WTC11 (cell line): ENCODE measurements around the gene DKC1.

ENCODE experiments used
- ATF2 ChIP-seq: sonication (generic); formaldehyde crosslinking; IDR thresholded peaks from 2 replicates; pipeline ENCODE4 v1.8.1; 2022; ENCODE audit warnings: low read depth, missing genetic modification reagents, borderline replicate concordance
- CTCF ChIP-seq: fragments of 200-600 bp; IDR thresholded peaks from 2 replicates; pipeline ENCODE4 v1.8.0; 2022; ENCODE audit warnings: antibody characterized with exemption
- E2F4 ChIP-seq: sonication (generic); formaldehyde crosslinking; IDR thresholded peaks from 2 replicates; pipeline ENCODE4 v1.8.1; 2022; ENCODE audit warnings: low read depth, mild to moderate bottlenecking, moderate library complexity, missing genetic modification reagents, borderline replicate concordance
- FOXK1 ChIP-seq: sonication (generic); formaldehyde crosslinking; IDR thresholded peaks from 2 replicates; pipeline ENCODE4 v1.8.0; 2022; ENCODE audit warnings: mild to moderate bottlenecking, moderate library complexity, missing genetic modification reagents
- HMGXB4 ChIP-seq: sonication (generic); formaldehyde crosslinking; IDR thresholded peaks from 2 replicates; pipeline ENCODE4 v1.8.1; 2023; ENCODE audit warnings: mild to moderate bottlenecking, moderate library complexity, missing genetic modification reagents
- KAT7 ChIP-seq: sonication (generic); formaldehyde crosslinking; IDR thresholded peaks from 2 replicates; pipeline ENCODE4 v1.8.1; 2023; ENCODE audit warnings: missing genetic modification reagents, mild to moderate bottlenecking, borderline replicate concordance
- MAX ChIP-seq: sonication (generic); formaldehyde crosslinking; IDR thresholded peaks from 2 replicates; pipeline ENCODE4 v1.8.0; 2022; ENCODE audit warnings: mild to moderate bottlenecking, missing genetic modification reagents
- NR3C1 ChIP-seq: sonication (generic); formaldehyde crosslinking; conservative IDR thresholded peaks from 2 replicates; pipeline ENCODE4 v1.8.1; 2023; ENCODE audit warnings: low read depth, mild to moderate bottlenecking, missing genetic modification reagents
- RELA ChIP-seq: sonication (generic); formaldehyde crosslinking; IDR thresholded peaks from 2 replicates; pipeline ENCODE4 v1.8.1; 2022; ENCODE audit warnings: missing genetic modification reagents, mild to moderate bottlenecking, borderline replicate concordance
- SMAD4 ChIP-seq: sonication (generic); formaldehyde crosslinking; IDR thresholded peaks from 2 replicates; pipeline ENCODE4 v1.8.0; 2022; ENCODE audit warnings: mild to moderate bottlenecking, missing genetic modification reagents
- STAT6 ChIP-seq: sonication (generic); formaldehyde crosslinking; conservative IDR thresholded peaks from 2 replicates; pipeline ENCODE4 v1.8.1; 2023; ENCODE audit warnings: mild to moderate bottlenecking, low read depth, missing genetic modification reagents, moderate library complexity
- ZNF281 ChIP-seq: sonication (generic); formaldehyde crosslinking; IDR thresholded peaks from 2 replicates; pipeline ENCODE4 v1.8.0; 2023; ENCODE audit warnings: mild to moderate bottlenecking, missing genetic modification reagents

GRCh38 chrX:154776753-154777152 lies 14.1 kb downstream of the DKC1 start:
- TF ChIP-seq HMGXB4 (CRISPR knock-in tag): no peak
- TF ChIP-seq STAT6 (CRISPR knock-in tag): no peak
- no peak for TF ChIP-seq NR3C1 (CRISPR knock-in tag)
- no peak for TF ChIP-seq CTCF
- TF ChIP-seq SMAD4 (CRISPR knock-in tag): no peak
- no peak for TF ChIP-seq FOXK1 (CRISPR knock-in tag)
- TF ChIP-seq ATF2: no peak
- no peak for TF ChIP-seq ZNF281
- TF ChIP-seq RELA (CRISPR knock-in tag): no peak
- no peak for TF ChIP-seq MAX
- no peak for TF ChIP-seq KAT7 (CRISPR knock-in tag)
- TF ChIP-seq E2F4 (CRISPR knock-in tag): no peak
